Osteoblast (primary cell): Measurements from ENCODE around the gene KLHL7. TPM values are rescaled to one million over a fixed set of nuclear protein-coding genes. Genes with fewer than 3 reads are reported as not detected.

Experiments used
- DNase-seq: peaks from one replicate; pipeline ENCODE4 v3.0.0; 2011; ENCODE audit warnings: low spot score, mixed read lengths; ENCODE audit not compliant: insufficient read length; ENCODE audit errors: missing footprints
- H2AFZ ChIP-seq: 2 replicates; pipeline ENCODE4 v1.6.0; 2011; ENCODE audit warnings: mild to moderate bottlenecking, low read length
- H3K27ac ChIP-seq: 2 replicates; pipeline ENCODE4 v1.5.1; 2011; ENCODE audit warnings: mild to moderate bottlenecking, low read depth, low read length, moderate library complexity
- H3K27me3 ChIP-seq: 2 replicates; pipeline ENCODE4 v1.6.0; 2012; ENCODE audit warnings: mild to moderate bottlenecking, control low read depth, inconsistent platforms, low read length, moderate library complexity; ENCODE audit not compliant: insufficient read depth
- H3K36me3 ChIP-seq: 2 replicates; pipeline ENCODE4 v1.5.1; 2011; ENCODE audit warnings: mild to moderate bottlenecking, low read length, control low read depth, moderate library complexity; ENCODE audit not compliant: insufficient read depth
- H3K4me1 ChIP-seq: 2 replicates; pipeline ENCODE4 v1.5.1; 2011; ENCODE audit warnings: mild to moderate bottlenecking, low read length, control low read depth, moderate library complexity; ENCODE audit not compliant: insufficient read depth
- H3K4me2 ChIP-seq: 2 replicates; pipeline ENCODE4 v1.6.0; 2011; ENCODE audit warnings: mild to moderate bottlenecking, low read length; ENCODE audit not compliant: insufficient read depth
- H3K4me3 ChIP-seq: fragments of 200-600 bp; sonication (generic); 3 replicates; pipeline ENCODE4 v1.5.1; 2012; ENCODE audit warnings: mild to moderate bottlenecking, low read length, inconsistent platforms; ENCODE audit not compliant: insufficient read depth
- H3K79me2 ChIP-seq: 2 replicates; pipeline ENCODE4 v1.6.0; 2012; ENCODE audit warnings: mild to moderate bottlenecking, low read length, control low read depth, inconsistent platforms; ENCODE audit not compliant: insufficient read depth
- H3K9me3 ChIP-seq: 2 replicates; pipeline ENCODE4 v1.5.1; 2011; ENCODE audit warnings: low read depth, low read length, control low read depth
- H4K20me1 ChIP-seq: 2 replicates; pipeline ENCODE4 v1.6.0; 2012; ENCODE audit warnings: mild to moderate bottlenecking, low read length, control low read depth; ENCODE audit not compliant: insufficient read depth
- total RNA-seq: library from RNA; depleted of rRNA; stranded (reverse); fragments of >200 nt; gene quantifications from 2 replicates; pipeline ENCODE4 v1.2.3, GENCODE V29; 2012
- TF ChIP-seq, protein P1 (sequence below): IDR thresholded peaks from 2 replicates; pipeline ENCODE4 v1.5.1; 2011; ENCODE audit warnings: mild to moderate bottlenecking, low read depth, low read length, moderate library complexity; ENCODE audit errors: extremely low read depth

The KLHL7 gene
- total RNA-seq, 1 donor = 44.2 TPM

DNA sequence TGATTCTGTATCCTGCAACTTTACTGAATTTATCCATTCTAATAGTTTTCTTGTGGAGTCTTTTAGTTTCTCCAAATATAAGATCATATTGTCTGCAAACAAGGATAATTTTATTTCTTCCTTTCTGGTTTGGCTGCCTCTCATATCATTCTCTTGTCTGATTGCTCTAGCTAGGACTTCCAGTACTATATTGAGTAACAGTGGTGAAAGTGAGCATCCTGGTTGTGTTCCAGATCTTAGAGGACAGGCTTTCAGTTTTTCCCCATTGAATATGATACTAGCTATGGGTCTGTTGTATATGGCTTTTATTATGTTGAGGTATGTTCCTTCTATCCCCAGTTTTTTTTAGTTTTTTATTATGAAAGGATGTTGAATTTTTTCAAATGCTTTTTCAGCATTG lies 28.2 kb downstream of the KLHL7 start:
- Histone ChIP-seq H3K27me3 (no peaks in the 10 kb centered on the region), H3K9me3 (no peaks in the 10 kb centered on the region), H3K27ac (no peak overlapping the region), H3K4me1 (no peaks in the 10 kb centered on the region), H3K4me3 (no peak overlapping the region), H4K20me1 (no peaks in the 10 kb centered on the region), H2AFZ (no peak overlapping the region), H3K36me3 (peaks cover 7% of the 10 kb centered on the region), H3K79me2 (no peaks in the 10 kb centered on the region), H3K4me2 (no peak overlapping the region)
- TF ChIP-seq, protein P1, sequence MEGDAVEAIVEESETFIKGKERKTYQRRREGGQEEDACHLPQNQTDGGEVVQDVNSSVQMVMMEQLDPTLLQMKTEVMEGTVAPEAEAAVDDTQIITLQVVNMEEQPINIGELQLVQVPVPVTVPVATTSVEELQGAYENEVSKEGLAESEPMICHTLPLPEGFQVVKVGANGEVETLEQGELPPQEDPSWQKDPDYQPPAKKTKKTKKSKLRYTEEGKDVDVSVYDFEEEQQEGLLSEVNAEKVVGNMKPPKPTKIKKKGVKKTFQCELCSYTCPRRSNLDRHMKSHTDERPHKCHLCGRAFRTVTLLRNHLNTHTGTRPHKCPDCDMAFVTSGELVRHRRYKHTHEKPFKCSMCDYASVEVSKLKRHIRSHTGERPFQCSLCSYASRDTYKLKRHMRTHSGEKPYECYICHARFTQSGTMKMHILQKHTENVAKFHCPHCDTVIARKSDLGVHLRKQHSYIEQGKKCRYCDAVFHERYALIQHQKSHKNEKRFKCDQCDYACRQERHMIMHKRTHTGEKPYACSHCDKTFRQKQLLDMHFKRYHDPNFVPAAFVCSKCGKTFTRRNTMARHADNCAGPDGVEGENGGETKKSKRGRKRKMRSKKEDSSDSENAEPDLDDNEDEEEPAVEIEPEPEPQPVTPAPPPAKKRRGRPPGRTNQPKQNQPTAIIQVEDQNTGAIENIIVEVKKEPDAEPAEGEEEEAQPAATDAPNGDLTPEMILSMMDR = no peak
- DNase-seq = no peak

DNA sequence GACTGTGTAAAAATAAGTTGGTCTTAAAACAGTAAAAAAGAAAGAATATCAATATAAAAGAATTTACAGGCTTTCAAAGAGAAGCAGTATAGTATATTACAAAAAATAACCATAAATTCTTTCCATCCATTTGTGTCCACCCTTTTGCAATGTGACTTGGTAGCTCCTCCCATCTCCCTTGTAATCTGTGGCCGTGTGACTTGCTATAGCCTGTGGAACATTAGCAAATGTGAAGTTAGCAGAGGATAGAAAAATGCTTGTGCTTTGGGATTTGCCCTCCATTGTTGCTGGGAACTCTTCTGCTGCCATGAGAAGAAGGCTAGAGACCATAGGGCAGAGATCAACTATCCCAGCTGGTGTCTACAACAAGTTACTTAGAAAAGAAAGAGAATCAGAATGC lies 30.2 kb downstream of the KLHL7 start:
- Histone ChIP-seq H3K4me1 (no peaks in the 10 kb centered on the region), H3K4me2 (no peak overlapping the region), H4K20me1 (no peaks in the 10 kb centered on the region), H3K27me3 (no peaks in the 10 kb centered on the region), H3K27ac (no peak overlapping the region), H2AFZ (no peak overlapping the region), H3K79me2 (no peaks in the 10 kb centered on the region), H3K4me3 (no peak overlapping the region), H3K9me3 (no peaks in the 10 kb centered on the region), H3K36me3 (peaks cover under 1% of the 10 kb centered on the region)
- DNase-seq = no peak
- TF ChIP-seq, protein P1 = no peak

DNA sequence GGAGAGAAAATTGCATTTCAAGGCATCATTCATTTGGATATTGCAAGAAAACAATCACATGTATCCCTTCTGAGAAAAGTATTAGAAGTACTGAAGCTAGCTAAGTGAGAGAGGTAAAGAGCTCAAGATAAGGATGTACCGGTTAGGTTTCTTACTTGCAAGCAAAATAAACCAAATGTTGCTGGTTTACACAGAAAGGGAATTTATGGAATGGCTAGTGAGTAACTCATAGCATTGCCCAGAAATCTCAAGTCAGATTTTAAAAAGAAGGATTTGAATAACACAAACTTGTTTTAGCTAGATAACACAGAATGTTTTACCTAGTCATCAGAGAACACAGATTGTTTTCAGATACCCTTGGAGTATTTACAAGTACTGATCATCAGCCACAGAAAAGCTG lies 30.6 kb downstream of the KLHL7 start:
- no peaks in the 10 kb centered on the region for H4K20me1 ChIP-seq
- no peaks in the 10 kb centered on the region for H3K27me3 ChIP-seq
- no peak for DNase-seq
- H3K27ac ChIP-seq = no peak overlapping the region
- no peaks in the 10 kb centered on the region for H3K4me1 ChIP-seq
- no peaks in the 10 kb centered on the region for H3K79me2 ChIP-seq
- TF ChIP-seq, protein P1 = no peak
- no peak overlapping the region for H3K4me2 ChIP-seq
- H2AFZ ChIP-seq = no peak overlapping the region
- H3K4me3 ChIP-seq = no peak overlapping the region
- H3K36me3 ChIP-seq = peaks cover 5% of the 10 kb centered on the region
- no peaks in the 10 kb centered on the region for H3K9me3 ChIP-seq

- no peaks in the 10 kb centered on the region for H3K4me1 ChIP-seq
- DNase-seq = no peak
- H3K9me3 ChIP-seq = no peaks in the 10 kb centered on the region
- no peaks in the 10 kb centered on the region for H3K79me2 ChIP-seq
- no peaks in the 10 kb centered on the region for H4K20me1 ChIP-seq
- no peak overlapping the region for H3K4me3 ChIP-seq
- H3K36me3 ChIP-seq = peaks cover 11% of the 10 kb centered on the region
- H3K4me2 ChIP-seq = no peak overlapping the region
- no peaks in the 10 kb centered on the region for H3K27me3 ChIP-seq
- TF ChIP-seq, protein P1 = no peak
- no peak overlapping the region for H3K27ac ChIP-seq
- H2AFZ ChIP-seq = no peak overlapping the region
Observed at GRCh38 chr7:23157679-23158078, 52.1 kb downstream of the KLHL7 start.
